K562 (cell line): ENCODE results near the gene CWF19L2. TPM values are rescaled to one million over a fixed set of nuclear protein-coding genes. Genes with fewer than 3 reads are reported as not detected.
A peak's percentile ranks its signal among the peaks of the same experiment; 100 is the strongest.

Experiments
- ATF3 ChIP-seq, 2 experiments: fragments of 450-650 bp in 1 of 2; sonication (generic) in 1 of 2; formaldehyde crosslinking in 1 of 2; IDR thresholded peaks in 1 of 2; conservative IDR thresholded peaks in 1 of 2; 2 replicates each; pipeline versions ENCODE4 v1.6.1 to v1.8.1; 2016 to 2023; ENCODE audit warnings: mild to moderate bottlenecking in 2 of 2, moderate library complexity in 2 of 2, inconsistent platforms in 1 of 2, missing genetic modification reagents in 1 of 2
- CHD4 ChIP-seq: fragments of 200-600 bp; sonication (generic); IDR thresholded peaks from 3 replicates; pipeline ENCODE4 v1.6.1; 2012; ENCODE audit warnings: low read depth, mild to moderate bottlenecking, mixed read lengths, low read length, inconsistent platforms; ENCODE audit not compliant: insufficient read depth, insufficient replicate concordance, poor library complexity, severe bottlenecking
- DIDO1 ChIP-seq: fragments of 450-650 bp; IDR thresholded peaks from 2 replicates; pipeline ENCODE4 v1.6.1; 2016; ENCODE audit warnings: low read depth, missing biosample characterization, missing genetic modification characterization
- DMBX1 ChIP-seq: fragments of 250-450 bp; sonication (Bioruptor Pico); IDR thresholded peaks from 2 replicates; pipeline ENCODE4 v1.8.0; 2022; ENCODE audit warnings: inconsistent platforms, mild to moderate bottlenecking, moderate library complexity, borderline replicate concordance
- HOXB6 ChIP-seq: fragments of 250-450 bp; sonication (Bioruptor Pico); IDR thresholded peaks from 2 replicates; pipeline ENCODE4 v1.5.1; 2022; ENCODE audit warnings: mild to moderate bottlenecking, borderline replicate concordance
- JUNB ChIP-seq: fragments of 450-650 bp; formaldehyde crosslinking; conservative IDR thresholded peaks from 2 replicates; pipeline ENCODE4 v1.4.0; 2020; ENCODE audit warnings: mild to moderate bottlenecking
- KDM4B ChIP-seq, 2 experiments: fragments of 450-650 bp in 1 of 2; sonication (generic) in 1 of 2; IDR thresholded peaks; 2 replicates each; pipeline ENCODE4 v1.6.1; 2016 to 2017; ENCODE audit warnings: borderline replicate concordance in 2 of 2, antibody characterized with exemption in 1 of 2, low read depth in 1 of 2, mild to moderate bottlenecking in 1 of 2
- L3MBTL2 ChIP-seq: fragments of 450-650 bp; IDR thresholded peaks from 2 replicates; pipeline ENCODE4 v1.6.1; 2016; ENCODE audit warnings: mild to moderate bottlenecking, moderate library complexity
- LEF1 ChIP-seq: fragments of 450-650 bp; IDR thresholded peaks from 2 replicates; pipeline ENCODE4 v1.6.1; 2016; ENCODE audit warnings: mild to moderate bottlenecking
- NFRKB ChIP-seq: fragments of 450-650 bp; IDR thresholded peaks from 2 replicates; pipeline ENCODE4 v1.6.1; 2016; ENCODE audit warnings: low read depth
- NRF1 ChIP-seq, 2 experiments: fragments of 450-650 bp; IDR thresholded peaks in 1 of 2; conservative IDR thresholded peaks in 1 of 2; 2 replicates each; pipeline ENCODE4 v1.6.1; 2014; ENCODE audit warnings: mild to moderate bottlenecking in 2 of 2
- POLR3A ChIP-seq: IDR thresholded peaks from 2 replicates; pipeline ENCODE4 v1.6.1; 2011; ENCODE audit warnings: borderline replicate concordance, mild to moderate bottlenecking, moderate library complexity; ENCODE audit not compliant: insufficient read length, insufficient read depth; ENCODE audit errors: extremely low read depth
- SIX5 ChIP-seq, 2 experiments: IDR thresholded peaks; 2 replicates each; pipeline ENCODE4 v1.6.1; 2011; ENCODE audit warnings: low read length in 2 of 2, borderline replicate concordance in 1 of 2, low read depth in 1 of 2, mild to moderate bottlenecking in 1 of 2, moderate library complexity in 1 of 2; ENCODE audit not compliant: insufficient read depth in 1 of 2
- TAF9B ChIP-seq: fragments of 450-650 bp; IDR thresholded peaks from 2 replicates; pipeline ENCODE4 v1.6.1; 2018; ENCODE audit warnings: mild to moderate bottlenecking; ENCODE audit not compliant: partially characterized antibody
- TBP ChIP-seq: optimal IDR thresholded peaks from 2 replicates; pipeline ENCODE3; 2011; ENCODE audit warnings: low read depth, low read length, improper control_type of control experiment
- TEAD2 ChIP-seq: fragments of 450-650 bp; IDR thresholded peaks from 2 replicates; pipeline ENCODE4 v1.6.1; 2016; ENCODE audit warnings: missing genetic modification characterization, control low read depth, missing compliant biosample characterization
- THRB ChIP-seq: fragments of 450-650 bp; formaldehyde crosslinking; conservative IDR thresholded peaks from 2 replicates; pipeline ENCODE4 v1.4.0; 2022; ENCODE audit warnings: mild to moderate bottlenecking, missing genetic modification characterization
- ZNF140 ChIP-seq: fragments of 250-450 bp; sonication (Bioruptor Pico); IDR thresholded peaks from 2 replicates; pipeline ENCODE4 v1.8.0; 2021; ENCODE audit warnings: moderate library complexity, mild to moderate bottlenecking, inconsistent platforms
- ZNF239 ChIP-seq: fragments of 250-450 bp; sonication (Bioruptor Pico); IDR thresholded peaks from 2 replicates; pipeline ENCODE4 v1.4.0; 2020; ENCODE audit warnings: mild to moderate bottlenecking
- ZNF3 ChIP-seq: fragments of 250-450 bp; sonication (Bioruptor Pico); IDR thresholded peaks from 2 replicates; pipeline ENCODE4 v1.5.0; 2021; ENCODE audit warnings: mild to moderate bottlenecking, moderate library complexity
- ZNF408 ChIP-seq: fragments of 250-450 bp; sonication (Bioruptor Pico); IDR thresholded peaks from 2 replicates; pipeline ENCODE4 v1.4.0; 2020; ENCODE audit warnings: low read depth, mild to moderate bottlenecking, moderate library complexity
- ZNF41 ChIP-seq: fragments of 250-450 bp; sonication (Bioruptor Pico); conservative IDR thresholded peaks from 2 replicates; pipeline ENCODE4 v1.4.0; 2020; ENCODE audit warnings: mild to moderate bottlenecking
- ZNF511 ChIP-seq: sonication (generic); formaldehyde crosslinking; IDR thresholded peaks from 2 replicates; pipeline ENCODE4 v1.8.0; 2022; ENCODE audit warnings: mild to moderate bottlenecking, missing genetic modification reagents
- ZNF655 ChIP-seq: fragments of 250-450 bp; sonication (Bioruptor Pico); IDR thresholded peaks from 2 replicates; pipeline ENCODE4 v1.5.0; 2021
- ZZZ3 ChIP-seq: fragments of 450-650 bp; IDR thresholded peaks from 2 replicates; pipeline ENCODE4 v1.6.1; 2016; ENCODE audit warnings: antibody characterized with exemption, mild to moderate bottlenecking, moderate library complexity
- polyA plus RNA-seq, 8 experiments: library from polyadenylated mRNA; depleted of rRNA in 4 of 8; stranded (reverse) in 5 of 8; unstranded in 3 of 8; fragments of >200 nt; fragmentation: Nextera tagmentation in 2 of 8; fragmentation: Illumina TruSeq in 1 of 8; extraction: Ambion mirVana in 2 of 8; extraction: Trizol in 1 of 8; gene quantifications; 2 replicates each; pipeline versions ENCODE4 v1.2.1 to v1.2.3, GENCODE V29; 2011 to 2014; ENCODE audit warnings: inconsistent platforms in 1 of 8, missing spikeins in 1 of 8
- total RNA-seq, 7 experiments: library from RNA; depleted of rRNA in 6 of 7; stranded (reverse); fragments of >200 nt in 6 of 7; fragmentation: Illumina TruSeq in 2 of 7; extraction: Trizol in 2 of 7; gene quantifications; 2 replicates each; pipeline versions ENCODE4 v1.2.1 to v1.2.3, GENCODE V29; 2011 to 2021; ENCODE audit warnings: low replicate concordance in 1 of 7

Gene CWF19L2
- total and polyA plus RNA-seq, 9 of the 15 experiments (the other 6 are each of a cell fraction or from before 2014, with no cell fraction given) = 4.7 to 23.3 (median 10.2) TPM

- TF ChIP-seq ATF3 (IDR thresholded peaks at IDR 0.05) (no peak), ATF3 (CRISPR knock-in tag; conservative IDR thresholded peaks at IDR 0.05) (no peak), TBP (peak; percentile 89), ZNF41 (no peak), CHD4 (no peak), TAF9B (peak; percentile 94), DMBX1 (CRISPR knock-in tag) (no peak), L3MBTL2 (peak; percentile 62), HOXB6 (CRISPR knock-in tag) (no peak), ZNF511 (CRISPR knock-in tag) (no peak), ZNF408 (CRISPR knock-in tag) (no peak), SIX5 (IDR thresholded peaks at IDR 0.05; ENCODE audit: borderline replicate concordance in 1 of 2, insufficient read depth in 1 of 2, low read depth in 1 of 2, low read length in 2 of 2) (no peak), NRF1 (conservative IDR thresholded peaks at IDR 0.05 in 1 of 2, IDR thresholded peaks at IDR 0.05 in 1 of 2) (peak; percentile 83 to 86), DIDO1 (peak; percentile 77), POLR3A (no peak), ZNF3 (CRISPR knock-in tag) (no peak), ZNF239 (CRISPR knock-in tag) (no peak), TEAD2 (tag) (no peak), ZZZ3 (no peak), ZNF140 (CRISPR knock-in tag) (no peak), KDM4B (IDR thresholded peaks at IDR 0.05; ENCODE audit: borderline replicate concordance in 2 of 2, low read depth in 1 of 2) (no peak), JUNB (CRISPR knock-in tag) (no peak), ZNF655 (no peak), NFRKB (peak; percentile 51; the same call in 1 of the 2 replicates), THRB (CRISPR knock-in tag) (no peak), LEF1 (no peak)
Measured at GRCh38 chr11:107457558-107458271, at the start of gene CWF19L2 (continued).
